ENCODE measurements around the gene BGLAP.

DNA sequence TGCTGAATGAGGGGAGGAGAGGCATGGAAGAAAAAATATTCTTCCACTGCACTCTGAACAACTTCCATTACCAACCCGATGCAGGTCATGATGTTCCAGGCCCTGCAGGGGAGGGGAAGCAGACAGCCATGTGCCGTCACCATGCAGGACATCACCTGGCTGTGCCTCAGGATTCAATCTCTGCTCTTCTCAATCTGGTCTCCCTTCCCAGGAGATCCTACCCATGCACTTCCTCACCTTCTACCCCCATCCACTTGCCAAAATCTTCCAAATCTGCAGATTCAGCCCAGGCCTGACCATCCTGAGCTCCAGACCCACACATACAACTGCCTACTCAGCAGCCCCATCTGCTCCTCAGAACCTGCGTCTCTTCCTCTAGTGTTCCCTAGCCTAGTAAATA, 11.7 kb downstream of the BGLAP start:
- TF ChIP-seq EZH2 (IDR thresholded peaks at IDR 0.05; ENCODE audit: insufficient read depth, poor library complexity, severe bottlenecking) (no peak), EZH2phosphoT487 (IDR thresholded peaks at IDR 0.05; ENCODE audit: insufficient read depth, low read depth) (no peak)
